HG03175 (cell line): ENCODE results near the gene SPTSSB.
A peak's percentile ranks its signal among the peaks of the same experiment; 100 is the strongest.

ENCODE experiments used
- ATAC-seq: cut with Tn5 transposase; IDR thresholded peaks from one replicate; pipeline ENCODE4 v1.9.1; 2021; ENCODE audit warnings: mild to moderate bottlenecking, moderate library complexity; ENCODE audit not compliant: unreplicated experiment

The SPTSSB gene, protein sequence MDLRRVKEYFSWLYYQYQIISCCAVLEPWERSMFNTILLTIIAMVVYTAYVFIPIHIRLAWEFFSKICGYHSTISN

DNA sequence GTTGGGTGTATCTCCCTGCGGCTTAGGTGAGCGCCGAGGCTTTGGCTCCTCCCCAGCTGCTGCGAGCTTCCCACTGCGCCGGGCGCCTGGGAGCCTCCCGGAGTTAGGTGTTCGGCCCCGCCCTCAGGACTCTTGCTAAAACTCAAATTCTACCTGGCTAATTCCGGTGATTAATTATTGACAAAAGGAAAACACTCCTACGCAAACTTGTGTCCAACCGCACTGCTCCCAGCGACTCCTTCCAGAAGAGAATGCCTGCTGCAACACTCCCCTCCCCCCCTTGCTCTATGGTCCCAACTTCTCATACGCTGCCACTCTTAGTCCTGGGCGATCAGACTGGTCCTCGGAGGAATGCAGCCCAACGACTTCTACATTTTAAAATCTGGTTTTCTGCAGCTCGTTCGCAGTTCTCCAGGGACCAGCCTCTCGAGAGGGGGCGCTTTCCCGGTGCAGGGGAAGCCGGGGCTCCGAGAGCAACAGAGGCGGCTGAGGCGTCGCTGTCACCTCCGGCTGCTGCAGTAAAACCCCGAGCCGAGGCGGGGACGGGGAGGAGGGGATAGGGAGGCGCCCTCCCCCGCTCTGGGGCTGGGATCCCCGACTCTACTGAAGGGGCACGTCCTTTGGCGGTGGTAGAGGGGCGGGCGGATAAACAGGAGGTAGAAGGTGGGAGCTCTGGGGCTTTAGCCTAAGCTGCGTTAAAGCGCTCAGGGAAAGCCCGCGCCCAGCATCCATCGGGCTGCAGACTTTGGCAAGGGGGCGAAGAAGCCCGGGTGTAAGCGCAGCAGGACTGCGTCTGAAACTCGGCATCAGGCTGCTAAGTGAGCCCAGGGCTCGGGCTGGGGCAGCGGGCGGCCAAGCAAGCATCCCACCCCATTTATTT, at the start of gene SPTSSB:
Gene SPTSSB (minus strand): TSS at position 77 of the 880 bp plus-strand sequence. CDS start 25,194 bp downstream, outside the sequence.
- peak; percentile 61 for ATAC-seq

DNA sequence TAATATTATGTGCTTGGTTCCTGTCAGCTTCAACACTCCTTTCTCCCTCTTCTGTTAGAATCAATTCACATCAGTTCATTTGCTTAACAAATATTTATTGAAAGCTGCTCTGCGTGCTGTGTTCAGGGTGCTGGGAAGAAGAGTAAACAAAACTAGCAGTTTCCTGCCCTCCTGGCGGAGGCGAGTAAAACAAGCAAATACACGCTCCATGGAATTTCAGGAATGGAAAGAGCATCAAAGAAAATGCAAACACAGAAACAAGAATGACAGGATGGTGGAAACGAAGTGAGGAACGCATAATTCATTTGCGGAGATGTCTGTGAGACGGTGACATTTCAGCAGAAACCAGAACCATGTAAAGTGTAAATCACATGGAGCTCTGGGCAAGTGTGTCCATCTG, 49.4 kb upstream of the SPTSSB start:
- no peak for ATAC-seq

DNA sequence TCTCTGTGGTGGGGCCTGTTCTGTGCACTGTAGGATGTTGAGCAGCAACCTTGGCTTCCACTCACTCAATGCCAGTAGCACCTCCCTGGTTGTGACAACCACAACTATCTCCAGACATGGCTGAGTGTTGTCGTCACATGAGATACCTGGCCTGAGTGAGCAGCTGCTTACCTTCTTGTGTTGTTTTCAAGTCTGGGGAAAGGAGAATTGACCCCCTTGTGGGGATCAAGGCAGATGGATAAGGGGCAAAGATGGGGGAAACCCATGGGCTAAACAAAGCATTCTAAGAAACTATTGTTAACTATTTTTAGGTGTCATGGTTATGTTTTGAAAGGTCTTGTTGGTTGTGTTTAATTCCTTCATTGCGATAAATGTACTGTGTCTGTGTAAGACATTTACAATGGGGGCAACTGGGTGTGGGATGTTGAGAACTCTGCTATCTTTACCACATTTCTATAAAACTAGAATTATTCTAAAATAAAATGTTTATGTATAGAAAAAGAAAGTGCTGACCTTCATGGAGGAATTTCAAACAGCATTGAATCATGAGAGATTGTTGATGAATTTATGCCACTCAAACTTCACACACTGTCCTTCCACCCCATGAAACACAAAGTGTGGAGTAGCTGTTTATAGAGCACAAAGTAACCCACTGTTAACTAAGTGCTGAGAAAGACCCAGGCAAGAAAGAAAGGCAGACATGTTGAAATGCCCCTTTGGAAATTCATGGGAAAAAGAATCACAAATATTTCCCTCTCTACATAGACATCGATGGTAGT, 48.4 kb upstream of the SPTSSB start:
- no peak for ATAC-seq

DNA sequence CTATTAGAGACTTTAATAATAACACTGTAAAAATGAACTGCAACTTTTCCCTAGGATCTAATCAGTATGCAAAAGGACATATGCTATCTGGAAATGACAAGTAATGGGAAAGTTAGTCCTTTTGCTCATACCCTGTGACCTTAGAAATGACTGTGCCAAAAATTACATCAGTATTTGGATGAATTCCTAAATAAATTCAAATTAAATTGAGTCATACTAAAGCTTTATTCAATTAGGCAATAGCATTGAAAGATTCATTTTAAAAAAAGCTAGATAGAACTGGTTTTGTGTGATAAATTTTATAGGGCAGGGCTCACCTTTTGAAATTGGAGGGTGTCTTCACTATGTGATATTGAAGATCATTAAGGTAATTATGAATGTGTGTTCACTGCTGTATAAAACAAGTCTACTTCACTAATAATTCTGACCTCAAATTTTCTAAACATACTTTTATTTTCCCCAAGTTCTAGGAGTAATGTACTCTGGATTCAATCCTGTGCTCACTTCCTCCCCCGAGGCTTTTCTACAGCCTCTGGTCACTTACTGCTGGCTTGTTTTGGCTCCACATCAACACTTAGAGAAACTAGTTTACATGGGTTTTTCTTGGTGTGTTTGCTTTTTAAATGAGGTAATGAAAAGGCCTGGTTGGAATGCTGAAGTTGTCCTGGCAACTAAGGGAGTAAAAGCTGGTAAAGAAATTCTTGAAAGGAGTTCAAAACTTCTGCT, 44.4 kb upstream of the SPTSSB start:
- no peak for ATAC-seq

DNA sequence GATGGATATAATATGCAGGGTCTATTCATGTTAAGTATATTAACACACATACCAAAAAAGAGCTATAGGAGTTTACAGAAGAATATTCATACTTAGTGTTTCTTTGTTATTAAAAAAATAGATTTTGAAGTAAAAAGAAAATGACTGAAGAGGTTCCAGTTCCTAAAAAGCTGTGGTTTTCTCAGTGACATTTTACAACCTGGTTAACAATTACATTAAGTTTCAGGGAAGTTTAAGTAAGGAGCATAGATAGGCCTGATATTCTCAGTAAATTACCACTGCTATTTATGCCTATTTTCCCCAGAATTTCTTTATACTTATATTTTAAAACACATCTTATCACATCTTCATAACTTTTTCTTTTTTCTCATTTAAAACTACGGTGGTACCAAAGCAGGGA, 43.6 kb upstream of the SPTSSB start:
- peak; percentile 46 for ATAC-seq

DNA sequence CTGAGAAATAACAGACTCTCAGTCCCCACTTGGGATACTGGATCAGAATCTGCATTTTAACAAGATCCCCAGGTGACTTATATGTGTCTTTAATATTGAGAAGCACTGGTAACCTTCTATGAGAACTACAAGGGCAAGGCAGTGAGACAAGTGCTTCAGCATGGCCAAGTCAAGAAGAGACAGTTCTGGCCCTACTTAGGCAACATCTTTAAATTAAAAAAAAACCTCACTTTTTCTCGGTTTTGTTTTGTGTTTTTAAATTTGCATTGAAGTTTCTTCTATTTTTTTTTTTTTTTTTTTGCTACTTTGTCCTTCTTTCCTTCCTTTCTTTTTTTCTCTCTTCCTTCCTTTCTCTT, 42.5 kb upstream of the SPTSSB start:
- no peak for ATAC-seq

DNA sequence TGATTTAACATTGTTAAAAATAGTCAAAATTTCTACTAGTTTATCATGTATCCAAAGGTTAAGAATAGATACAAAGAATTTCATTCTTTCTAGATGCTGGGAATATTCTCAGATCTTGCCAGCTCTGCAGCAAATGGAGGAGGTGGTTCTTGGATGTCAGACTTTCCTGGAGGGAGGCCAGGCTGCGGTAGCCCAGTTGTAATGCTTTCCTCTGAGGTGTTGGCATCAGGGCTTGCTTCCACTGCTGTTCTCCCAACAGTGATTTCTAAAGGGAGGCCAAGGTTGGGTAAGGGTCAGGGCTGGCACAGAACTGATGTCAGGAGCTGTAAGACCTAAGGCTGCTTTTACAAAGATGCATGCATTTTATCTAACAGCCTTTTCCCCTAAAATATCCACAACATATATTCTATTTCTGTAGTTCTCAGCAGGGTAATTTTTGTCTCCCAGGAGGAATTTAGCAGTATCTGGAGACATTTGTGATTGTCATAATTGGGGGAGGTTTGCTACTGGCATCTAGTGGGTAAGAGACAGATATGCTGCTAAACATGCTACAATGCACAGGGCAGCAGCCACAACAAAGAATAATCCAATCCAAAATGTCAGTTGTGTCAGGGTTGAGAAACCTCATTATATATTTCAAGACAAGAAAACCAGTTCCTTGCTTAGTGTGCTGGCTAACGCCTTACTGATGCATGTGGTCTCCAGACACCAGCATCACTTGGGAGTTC, 42.0 kb upstream of the SPTSSB start:
- ATAC-seq: no peak

DNA sequence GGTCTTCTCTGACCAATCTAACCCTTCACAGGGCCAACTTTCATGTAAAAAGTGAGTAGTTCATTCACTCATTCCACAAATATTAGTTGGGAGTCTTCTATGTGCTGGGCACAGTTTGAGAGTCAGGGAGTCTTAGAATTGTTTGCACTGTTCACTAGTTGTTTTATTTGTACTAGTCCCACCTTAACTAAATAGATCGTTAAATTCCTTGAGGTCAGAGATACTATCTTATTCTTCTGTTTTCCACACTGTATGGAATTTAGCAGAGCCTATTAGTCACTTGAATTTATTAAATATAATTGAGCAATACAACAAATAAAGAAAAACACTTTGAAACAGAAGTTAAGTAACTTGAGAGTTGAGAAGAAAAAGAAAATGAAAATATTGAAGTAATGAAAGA, 40.8 kb upstream of the SPTSSB start:
- ATAC-seq: no peak

DNA sequence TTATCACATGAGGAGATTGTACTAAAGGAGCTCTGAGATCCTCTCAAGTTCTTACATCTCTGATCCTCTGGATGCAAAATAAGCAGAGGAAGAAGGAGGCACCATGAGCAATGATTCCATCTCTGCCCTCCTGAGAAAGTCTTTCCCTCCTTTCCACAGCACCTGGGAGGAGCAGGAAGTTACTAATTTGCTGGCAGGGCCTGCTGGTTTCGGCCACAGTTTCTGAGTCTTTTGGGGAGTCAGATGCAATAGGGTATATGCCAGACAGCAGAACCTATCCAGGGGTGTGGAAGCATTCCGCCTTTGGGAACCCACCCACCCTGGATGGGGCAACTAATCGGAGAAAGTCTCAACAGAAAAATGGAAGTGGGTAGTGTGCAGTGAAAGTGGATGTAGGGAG, 38.5 kb upstream of the SPTSSB start:
- ATAC-seq: no peak

DNA sequence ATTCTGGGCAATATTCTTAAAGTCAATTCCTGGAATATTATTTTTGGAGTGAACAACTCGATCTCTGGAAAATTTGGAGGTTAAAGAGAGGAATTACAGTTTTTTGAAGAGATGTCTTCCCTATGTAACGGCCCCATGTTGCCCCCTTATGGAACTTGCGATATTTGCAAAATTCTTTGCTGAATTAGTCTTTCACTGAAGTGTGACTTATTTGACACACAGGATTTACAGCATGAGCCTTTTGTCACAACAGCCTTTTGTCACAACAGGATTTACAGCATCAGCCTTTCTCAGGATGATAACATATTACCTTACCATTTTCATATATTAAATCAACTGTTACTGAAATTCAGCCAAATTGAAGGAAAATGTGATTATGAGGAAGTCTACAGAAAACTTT, 37.8 kb upstream of the SPTSSB start:
- peak; percentile 60 for ATAC-seq

DNA sequence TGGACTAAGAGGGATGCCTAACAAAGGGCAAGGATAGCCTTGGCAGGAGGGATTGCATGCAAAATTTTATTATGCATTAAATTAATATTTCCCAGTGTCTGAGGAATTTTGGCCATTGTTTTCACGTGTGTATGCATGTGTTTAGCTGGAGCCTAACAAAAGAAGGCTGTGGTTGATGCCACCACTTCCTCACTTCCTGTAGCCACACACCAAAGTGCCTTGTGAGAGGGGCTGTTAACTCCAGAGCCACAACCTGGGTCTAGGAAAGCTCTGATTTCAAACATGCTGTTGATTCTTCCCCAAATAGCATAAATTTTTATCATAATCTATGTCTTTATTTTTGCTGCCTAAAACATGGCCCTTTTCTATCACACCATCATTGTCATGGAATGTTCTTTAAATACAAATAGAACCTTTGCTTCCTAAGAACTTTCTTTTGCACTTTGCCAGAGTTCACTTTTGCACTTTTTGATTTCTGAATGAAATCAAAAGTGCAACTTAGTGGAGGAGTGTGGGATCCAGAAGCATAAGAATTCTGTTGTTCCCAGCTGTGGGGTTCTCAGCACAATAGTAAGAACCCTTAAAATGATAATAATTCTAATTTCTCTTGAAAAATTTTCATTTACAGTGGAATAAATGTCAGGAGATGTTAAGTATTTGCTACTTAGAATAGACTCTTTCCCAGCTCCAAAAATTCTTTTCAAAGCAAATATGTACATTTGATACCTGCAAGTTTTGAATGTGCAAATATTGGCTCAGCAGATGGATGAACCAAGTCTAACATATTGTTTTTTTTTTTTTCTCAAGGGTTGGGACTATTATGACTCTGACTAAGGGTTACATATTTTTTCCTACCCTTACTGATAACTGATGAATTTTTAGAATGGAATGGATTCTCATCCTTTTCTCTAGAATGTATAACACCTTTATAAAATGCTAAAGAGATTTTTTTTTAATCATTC, 35.6 kb upstream of the SPTSSB start:
- ATAC-seq: peak; percentile 40

DNA sequence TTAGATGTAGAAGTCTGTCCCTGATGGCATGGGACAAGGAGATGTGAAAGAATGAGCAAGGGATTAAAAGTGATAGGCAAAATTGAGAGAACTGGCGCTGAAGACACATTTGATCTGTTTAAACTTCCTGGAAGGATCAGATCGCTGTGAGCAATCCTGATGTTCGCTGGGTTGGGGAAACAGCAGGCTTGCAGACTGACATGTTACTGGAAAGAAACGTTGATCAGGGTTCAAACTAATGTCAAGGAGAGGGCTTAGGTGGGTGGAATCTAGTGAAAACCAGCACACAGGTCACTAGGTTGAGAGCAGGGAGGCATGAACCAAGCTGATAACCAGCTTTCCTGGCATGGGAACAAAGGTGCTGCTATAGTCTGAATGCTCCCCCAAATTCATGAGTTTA, 34.5 kb upstream of the SPTSSB start:
- no peak for ATAC-seq

DNA sequence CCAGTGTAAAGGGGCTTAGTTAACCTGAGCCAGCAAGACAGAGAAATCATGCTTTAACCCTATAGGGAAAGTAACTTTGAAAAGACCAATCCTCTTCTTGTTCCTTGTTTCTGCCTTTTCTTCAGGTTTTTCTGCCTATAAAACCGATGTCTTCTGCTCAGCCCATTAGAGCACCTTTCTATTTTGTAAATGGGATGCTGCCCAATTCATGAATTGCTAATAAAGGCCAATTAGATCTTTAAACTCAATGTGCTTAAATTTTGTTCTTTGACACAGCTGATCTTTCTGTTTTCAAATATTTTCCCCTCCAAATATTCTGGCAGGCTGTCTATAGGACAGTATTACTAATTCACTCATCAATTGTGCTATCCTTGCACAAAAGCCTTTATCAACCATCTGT, 33.8 kb upstream of the SPTSSB start:
- no peak for ATAC-seq

DNA sequence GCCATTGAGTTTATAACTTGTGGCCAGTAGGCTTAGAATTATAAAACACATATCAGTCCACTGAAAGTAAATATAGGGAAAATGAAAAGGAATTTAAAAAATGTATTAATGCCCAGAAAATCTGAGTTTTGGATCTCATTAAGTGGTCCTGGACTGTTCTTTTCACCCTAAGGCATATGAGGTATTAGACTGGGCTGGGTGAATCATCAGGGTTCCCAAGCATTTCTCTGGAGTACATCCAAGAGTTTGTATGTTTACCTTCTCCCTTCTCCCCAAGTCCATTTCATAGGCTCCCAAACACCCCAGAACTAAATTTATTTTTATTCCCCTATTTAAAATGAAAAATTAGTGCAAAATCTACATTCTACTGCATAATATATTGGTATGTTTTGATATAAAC, 31.9 kb upstream of the SPTSSB start:
- ATAC-seq: no peak

DNA sequence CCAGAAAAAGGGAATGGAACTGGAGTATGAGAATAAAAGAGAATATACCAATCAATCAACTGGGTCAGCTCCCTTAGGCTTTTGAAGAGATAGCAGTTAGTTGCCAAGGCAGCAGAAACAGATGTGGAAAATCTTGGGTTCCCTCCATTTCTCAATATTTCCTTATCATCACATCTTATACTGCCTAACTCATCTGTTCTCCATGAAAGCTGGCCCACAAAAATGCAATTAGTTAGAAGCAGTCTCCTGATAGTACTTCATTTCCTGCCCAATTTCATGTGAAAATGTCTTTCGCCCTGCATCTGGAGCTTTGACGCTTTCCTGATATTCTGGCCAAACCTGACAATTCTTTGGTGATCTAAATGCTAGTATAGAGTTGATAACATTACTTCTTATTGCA, 30.1 kb upstream of the SPTSSB start:
- ATAC-seq: no peak

DNA sequence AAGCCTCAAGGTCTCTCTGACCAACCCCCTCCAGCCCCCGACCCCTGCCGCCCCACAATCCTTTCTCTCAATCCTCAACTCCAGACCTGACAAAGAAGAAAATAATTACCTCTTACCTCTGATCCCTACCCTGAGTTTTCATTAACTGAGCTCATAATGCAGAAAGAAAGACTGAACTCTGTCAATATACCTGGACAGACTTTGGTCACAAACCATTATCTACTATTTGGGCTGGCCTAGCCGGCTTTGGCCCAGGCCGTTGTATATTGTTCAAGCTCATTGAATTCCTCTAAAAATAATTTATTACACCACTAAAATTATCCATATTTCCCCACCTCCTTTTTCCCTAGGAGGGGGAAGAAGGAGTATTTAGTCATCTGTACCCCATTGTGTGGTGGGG, 29.3 kb upstream of the SPTSSB start:
- no peak for ATAC-seq

DNA sequence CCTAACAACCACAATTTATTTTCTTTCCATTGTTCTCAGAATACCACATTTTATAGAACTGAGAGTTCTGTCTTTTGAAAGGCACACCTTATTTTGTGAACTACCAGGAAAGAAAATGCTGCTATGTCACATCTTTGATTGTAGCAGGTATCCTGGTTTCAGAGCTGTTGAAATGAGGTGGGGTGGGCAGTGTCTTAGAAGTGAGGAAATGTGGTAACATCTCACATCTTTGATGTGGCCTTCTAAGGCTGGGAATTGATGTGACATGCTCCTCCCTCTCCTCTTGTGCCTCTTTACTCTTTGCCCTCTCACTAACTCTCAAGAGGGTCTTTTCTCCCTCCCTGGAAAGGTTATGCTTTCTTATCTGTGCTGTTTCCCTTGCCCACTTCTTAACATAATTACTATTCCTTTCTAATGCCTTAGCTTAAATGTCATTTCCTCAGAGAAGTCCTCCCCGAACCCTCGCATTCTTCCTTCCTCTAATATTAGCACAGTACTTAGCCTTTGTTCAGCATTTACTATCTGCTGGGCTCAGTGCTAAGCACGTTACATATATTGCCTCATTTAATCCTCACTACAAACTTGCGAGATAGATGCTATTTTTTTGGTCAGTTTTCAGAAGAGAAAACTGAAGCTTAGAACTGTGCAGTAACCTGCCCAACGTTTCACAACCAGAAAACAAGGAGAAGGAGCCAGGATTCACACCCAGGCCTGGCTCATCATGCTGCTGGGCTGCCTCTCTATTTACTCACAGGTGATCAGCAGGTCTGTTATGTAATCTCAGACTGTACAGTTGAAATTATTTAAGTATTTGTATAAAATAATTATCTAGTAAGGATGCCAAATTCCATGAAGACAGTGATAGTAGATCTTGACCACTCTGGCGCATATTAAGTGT, 24.0 kb upstream of the SPTSSB start:
- no peak for ATAC-seq

DNA sequence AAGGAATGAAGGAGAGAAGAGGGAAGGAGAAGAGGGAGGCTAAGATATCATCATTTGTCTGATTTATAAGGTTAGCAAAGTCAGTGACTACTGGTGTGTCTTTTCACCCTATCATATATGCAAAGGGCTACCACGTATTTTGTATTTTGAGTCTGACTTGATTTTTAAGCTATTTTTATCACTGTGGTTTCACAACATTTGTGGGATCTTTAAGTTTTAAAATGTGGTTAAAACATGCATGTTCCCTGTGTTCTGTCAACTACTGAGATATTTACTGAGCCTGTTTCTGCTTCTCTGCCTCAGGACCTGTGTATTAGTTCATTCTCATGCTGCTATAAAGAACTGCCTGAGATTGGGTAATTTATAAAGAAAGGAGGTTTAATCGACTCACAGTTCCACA, 22.5 kb upstream of the SPTSSB start:
- ATAC-seq: peak; percentile 77

DNA sequence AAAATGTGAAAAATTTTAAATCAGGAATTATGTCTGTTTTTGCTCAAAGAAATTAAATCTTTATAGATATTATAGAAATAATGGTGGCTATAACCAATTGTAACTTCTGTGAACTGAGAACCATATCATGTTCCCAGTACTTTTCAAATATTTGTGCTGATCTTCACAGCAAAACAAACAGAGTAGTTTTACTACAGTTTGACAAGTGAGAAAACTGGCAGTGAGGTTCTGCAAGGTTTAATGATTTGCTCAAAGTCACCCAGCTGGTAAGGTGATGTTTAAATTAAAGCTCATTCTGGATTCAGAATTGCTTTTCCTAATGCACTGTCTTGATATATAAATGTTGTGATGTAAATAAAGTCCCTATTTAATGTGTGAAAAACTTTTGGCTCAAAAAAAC, 22.0 kb upstream of the SPTSSB start:
- ATAC-seq: no peak
